DND-41 (cell line): ENCODE results near the gene MTERF2.

Experiments
- EZH2 ChIP-seq: IDR thresholded peaks from 3 replicates; pipeline ENCODE4 v1.6.1; 2012; ENCODE audit warnings: borderline replicate concordance, low read depth, mild to moderate bottlenecking, moderate library complexity, low read length, inconsistent platforms; ENCODE audit not compliant: severe bottlenecking
- TF ChIP-seq, protein P1 (sequence below): IDR thresholded peaks from 2 replicates; pipeline ENCODE4 v1.5.1; 2012; ENCODE audit warnings: borderline replicate concordance, low read length, moderate library complexity, mild to moderate bottlenecking; ENCODE audit not compliant: poor library complexity, severe bottlenecking; ENCODE audit errors: extremely low read depth

DNA sequence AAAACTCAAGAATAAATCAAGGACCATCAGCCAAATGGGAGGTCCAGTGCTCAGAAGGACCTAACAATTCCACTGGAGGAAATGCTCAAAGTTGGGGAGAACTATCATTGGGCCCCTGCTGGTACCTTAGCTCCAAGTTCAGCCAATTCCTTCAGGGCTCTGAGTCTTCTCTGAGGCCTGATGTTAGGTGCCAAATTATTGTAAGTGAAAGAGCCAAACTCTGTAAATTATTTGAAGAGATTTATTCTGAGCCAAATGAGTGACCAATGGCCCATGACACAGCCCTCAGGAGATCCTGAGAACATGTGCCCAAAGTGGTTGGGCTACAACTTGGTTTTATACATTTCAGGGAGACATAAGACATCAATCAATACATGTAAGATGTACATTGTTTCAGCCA lies 39.5 kb downstream of the MTERF2 start:
- TF ChIP-seq, protein P1, sequence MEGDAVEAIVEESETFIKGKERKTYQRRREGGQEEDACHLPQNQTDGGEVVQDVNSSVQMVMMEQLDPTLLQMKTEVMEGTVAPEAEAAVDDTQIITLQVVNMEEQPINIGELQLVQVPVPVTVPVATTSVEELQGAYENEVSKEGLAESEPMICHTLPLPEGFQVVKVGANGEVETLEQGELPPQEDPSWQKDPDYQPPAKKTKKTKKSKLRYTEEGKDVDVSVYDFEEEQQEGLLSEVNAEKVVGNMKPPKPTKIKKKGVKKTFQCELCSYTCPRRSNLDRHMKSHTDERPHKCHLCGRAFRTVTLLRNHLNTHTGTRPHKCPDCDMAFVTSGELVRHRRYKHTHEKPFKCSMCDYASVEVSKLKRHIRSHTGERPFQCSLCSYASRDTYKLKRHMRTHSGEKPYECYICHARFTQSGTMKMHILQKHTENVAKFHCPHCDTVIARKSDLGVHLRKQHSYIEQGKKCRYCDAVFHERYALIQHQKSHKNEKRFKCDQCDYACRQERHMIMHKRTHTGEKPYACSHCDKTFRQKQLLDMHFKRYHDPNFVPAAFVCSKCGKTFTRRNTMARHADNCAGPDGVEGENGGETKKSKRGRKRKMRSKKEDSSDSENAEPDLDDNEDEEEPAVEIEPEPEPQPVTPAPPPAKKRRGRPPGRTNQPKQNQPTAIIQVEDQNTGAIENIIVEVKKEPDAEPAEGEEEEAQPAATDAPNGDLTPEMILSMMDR = no peak
- TF ChIP-seq EZH2 = no peak
